SK-N-SH (cell line): ENCODE data around the gene SOBP. TPM values are rescaled to one million over a fixed set of nuclear protein-coding genes. Genes with fewer than 3 reads are reported as not detected.

Experiments
- CTCF ChIA-PET: fragments of 300-600, 350-600 bp; formaldehyde crosslinking; extraction: SDS; loops from one replicate; lab custom pipeline; 2021; lab: Yijun Ruan, JAX
- POLR2A ChIA-PET: fragments of 350-600 bp; sonication (Branson Sonifier 250); formaldehyde crosslinking; extraction: SDS; loops from one replicate; lab custom pipeline; 2020; ENCODE audit warnings: antibody characterized with exemption, inconsistent platforms; lab: Yijun Ruan, JAX
- DNase-seq: peaks from one replicate; pipeline ENCODE4 v3.0.0; 2012
- H2AFZ ChIP-seq: fragments of 200-600 bp; sonication (generic); 2 replicates; pipeline ENCODE4 v1.8.1; 2016; ENCODE audit warnings: antibody characterized with exemption, mild to moderate bottlenecking, low read depth
- H3F3A ChIP-seq: fragments of 200-600 bp; sonication (generic); replicated peaks from 2 replicates; pipeline ENCODE3; 2016; ENCODE audit warnings: antibody characterized with exemption, mild to moderate bottlenecking; ENCODE audit not compliant: insufficient read depth
- H3K27ac ChIP-seq, 2 experiments: fragments of 200-500 bp in 1 of 2; fragments of 200-600 bp in 1 of 2; sonication (Bioruptor generic) in 1 of 2; sonication (generic), shearing (Covaris generic) in 1 of 2; 2 replicates each; pipeline versions ENCODE4 v1.5.1 to v1.6.1; 2014 to 2016; ENCODE audit warnings: low read depth in 2 of 2, inconsistent platforms in 1 of 2, low read length in 1 of 2, mild to moderate bottlenecking in 1 of 2, mixed read lengths in 1 of 2
- H3K27me3 ChIP-seq: fragments of 200-600 bp; sonication (generic), shearing (Covaris generic); 2 replicates; pipeline ENCODE4 v1.6.1; 2016; ENCODE audit warnings: mixed run types; ENCODE audit not compliant: insufficient read depth
- H3K36me3 ChIP-seq, 2 experiments: fragments of 200-500 bp in 1 of 2; fragments of 200-600 bp in 1 of 2; sonication (Bioruptor generic) in 1 of 2; sonication (generic) in 1 of 2; replicated peaks in 1 of 2; 2 replicates each; pipeline versions ENCODE3 to v1.5.1; 2014 to 2016; ENCODE audit warnings: low read length in 1 of 2, mild to moderate bottlenecking in 1 of 2; ENCODE audit not compliant: insufficient read depth in 2 of 2, control insufficient read depth in 1 of 2
- H3K4me1 ChIP-seq, 2 experiments: fragments of 200-500 bp in 1 of 2; fragments of 200-600 bp in 1 of 2; sonication (Bioruptor generic) in 1 of 2; sonication (generic), shearing (Covaris generic) in 1 of 2; 2 replicates each; pipeline versions ENCODE4 v1.5.1 to v1.6.1; 2014 to 2016; ENCODE audit warnings: low read depth in 1 of 2, low read length in 1 of 2, mixed run types in 1 of 2; ENCODE audit not compliant: insufficient read depth in 2 of 2, control insufficient read depth in 1 of 2
- H3K4me2 ChIP-seq: fragments of 200-600 bp; sonication (generic), shearing (Covaris generic); 2 replicates; pipeline ENCODE4 v1.6.1; 2017; ENCODE audit warnings: mixed run types
- H3K4me3 ChIP-seq, 2 experiments: fragments of 200-500 bp in 1 of 2; fragments of 200-600 bp in 1 of 2; sonication (Bioruptor generic) in 1 of 2; sonication (generic), shearing (Covaris generic) in 1 of 2; 2 replicates each; pipeline versions ENCODE4 v1.5.1 to v1.8.1; 2014 to 2016; ENCODE audit warnings: low read depth in 2 of 2, inconsistent platforms in 1 of 2, low read length in 1 of 2, mild to moderate bottlenecking in 1 of 2, mixed read lengths in 1 of 2, moderate library complexity in 1 of 2
- H3K79me2 ChIP-seq: fragments of 200-600 bp; sonication (generic); 2 replicates; pipeline ENCODE4 v1.8.1; 2017; ENCODE audit warnings: mild to moderate bottlenecking; ENCODE audit not compliant: insufficient read depth
- H3K9ac ChIP-seq: fragments of 200-600 bp; sonication (generic); 2 replicates; pipeline ENCODE4 v1.6.1; 2017; ENCODE audit warnings: mixed run types
- H3K9me2 ChIP-seq: fragments of 200-600 bp; sonication (generic); 2 replicates; pipeline ENCODE4 v1.6.1; 2017; ENCODE audit warnings: mixed run types
- H3K9me3 ChIP-seq: fragments of 200-600 bp; sonication (generic); 2 replicates; pipeline ENCODE4 v1.6.1; 2017; ENCODE audit warnings: mixed run types, mild to moderate bottlenecking, moderate library complexity
- H4K20me1 ChIP-seq: fragments of 200-600 bp; sonication (generic); 2 replicates; pipeline ENCODE4 v1.6.1; 2017; ENCODE audit warnings: mild to moderate bottlenecking, mixed run types; ENCODE audit not compliant: insufficient read depth
- EP300 ChIP-seq, 2 experiments: IDR thresholded peaks; 2 replicates each; pipeline versions ENCODE4 v1.4.0 to v1.6.1; 2012; ENCODE audit warnings: borderline replicate concordance in 1 of 2, low read depth in 1 of 2, low read length in 1 of 2
- FOXM1 ChIP-seq: IDR thresholded peaks from 2 replicates; pipeline ENCODE4 v1.4.0; 2012; ENCODE audit warnings: low read depth, mild to moderate bottlenecking
- GATA2 ChIP-seq: sonication (generic); formaldehyde crosslinking; IDR thresholded peaks from 2 replicates; pipeline ENCODE4 v1.5.0; 2020; ENCODE audit warnings: mild to moderate bottlenecking, missing genetic modification reagents
- JUND ChIP-seq: IDR thresholded peaks from 2 replicates; pipeline ENCODE4 v1.4.0; 2012
- MXI1 ChIP-seq: IDR thresholded peaks from 2 replicates; pipeline ENCODE4 v1.6.1; 2012; ENCODE audit warnings: mild to moderate bottlenecking, low read depth, low read length, improper control_type of control experiment
- NFIC ChIP-seq: IDR thresholded peaks from 2 replicates; pipeline ENCODE4 v1.4.0; 2012; ENCODE audit warnings: borderline replicate concordance
- NRF1 ChIP-seq: IDR thresholded peaks from 2 replicates; pipeline ENCODE4 v1.6.1; 2012; ENCODE audit warnings: low read depth, mild to moderate bottlenecking, low read length
- POLR2AphosphoS5 ChIP-seq: IDR thresholded peaks from 2 replicates; pipeline ENCODE4 v1.6.1; 2012; ENCODE audit warnings: low read depth, low read length
- RAD21 ChIP-seq: IDR thresholded peaks from 2 replicates; pipeline ENCODE4 v1.6.1; 2012; ENCODE audit warnings: mild to moderate bottlenecking, low read length
- RCOR1 ChIP-seq: fragments of 150-350 bp; IDR thresholded peaks from 2 replicates; pipeline ENCODE4 v1.6.1; 2017; ENCODE audit warnings: antibody characterized with exemption, low read length
- RFX5 ChIP-seq: IDR thresholded peaks from 2 replicates; pipeline ENCODE4 v1.6.1; 2012; ENCODE audit warnings: mild to moderate bottlenecking, improper control_type of control experiment, low read length
- RXRA ChIP-seq: IDR thresholded peaks from 2 replicates; pipeline ENCODE4 v1.4.0; 2012; ENCODE audit warnings: low read depth, mild to moderate bottlenecking, borderline replicate concordance
- SMC3 ChIP-seq: IDR thresholded peaks from 2 replicates; pipeline ENCODE4 v1.6.1; 2012; ENCODE audit warnings: low read depth, low read length, improper control_type of control experiment
- TEAD4 ChIP-seq: IDR thresholded peaks from 2 replicates; pipeline ENCODE4 v1.4.0; 2012; ENCODE audit warnings: mild to moderate bottlenecking, borderline replicate concordance; ENCODE audit not compliant: insufficient read depth
- YY1 ChIP-seq: IDR thresholded peaks from 2 replicates; pipeline ENCODE4 v1.4.0; 2012; ENCODE audit warnings: low read depth, mild to moderate bottlenecking
- WGBS: methylation state at CpG from one replicate; pipeline ENCODE4 v1.1.6; 2017; ENCODE audit warnings: low lambda C conversion rate; 5-methylcytosine and 5-hydroxymethylcytosine counted together
- polyA plus RNA-seq, 3 experiments: library from polyadenylated mRNA; depleted of rRNA; stranded (reverse); fragments of >200 nt; gene quantifications; 2 replicates each; pipeline ENCODE4 v1.2.3, GENCODE V29; 2012
- TF ChIP-seq, protein P1 (sequence below): IDR thresholded peaks from 2 replicates; pipeline ENCODE4; 2012
- TF ChIP-seq, protein P2 (sequence below): IDR thresholded peaks from 2 replicates; pipeline ENCODE4 v1.4.0; 2012; ENCODE audit warnings: low read depth
- TF ChIP-seq, protein P3 (sequence below): fragments of 150-350 bp; IDR thresholded peaks from 2 replicates; pipeline ENCODE4 v1.6.1; 2016; ENCODE audit warnings: mild to moderate bottlenecking, low read depth, low read length
- TF ChIP-seq, protein P4 (sequence below): IDR thresholded peaks from 2 replicates; pipeline ENCODE4 v1.6.1; 2012; ENCODE audit warnings: mild to moderate bottlenecking, low read depth, low read length, moderate library complexity
- TF ChIP-seq, protein P5 (sequence below): fragments of 150-350 bp; IDR thresholded peaks from 2 replicates; pipeline ENCODE4 v1.6.1; 2017; ENCODE audit warnings: antibody characterized with exemption, low read length, low read depth, borderline replicate concordance
- TF ChIP-seq, protein P6 (sequence below): IDR thresholded peaks from 2 replicates; pipeline ENCODE4 v1.4.0; 2012; ENCODE audit warnings: low read depth, borderline replicate concordance

Gene SOBP
- polyA plus RNA-seq, 1 of the 3 experiments (the other 2 are of a cell fraction), result 0.61 TPM

DNA sequence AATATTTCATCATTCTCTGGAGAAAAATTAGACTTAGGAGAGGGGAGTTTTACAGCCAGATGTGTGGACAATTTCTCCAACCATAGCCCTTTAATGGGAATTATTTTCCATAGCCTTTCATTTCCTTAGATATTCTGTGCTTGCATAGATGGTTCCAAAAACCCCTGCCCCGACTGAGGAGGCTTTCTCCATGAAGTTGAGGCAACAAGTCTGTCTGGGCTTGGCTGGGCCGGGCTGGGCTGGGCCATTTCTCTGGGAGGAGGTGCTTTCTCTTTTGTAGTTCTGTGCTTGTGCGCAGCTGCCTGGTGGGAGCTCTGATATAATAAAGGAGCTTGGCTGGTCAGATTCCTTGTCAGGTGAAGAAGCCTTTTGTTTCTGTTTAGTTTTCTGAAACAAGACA lies 71.4 kb downstream of the SOBP start (continued):
- no peak for TF ChIP-seq RFX5

DNA sequence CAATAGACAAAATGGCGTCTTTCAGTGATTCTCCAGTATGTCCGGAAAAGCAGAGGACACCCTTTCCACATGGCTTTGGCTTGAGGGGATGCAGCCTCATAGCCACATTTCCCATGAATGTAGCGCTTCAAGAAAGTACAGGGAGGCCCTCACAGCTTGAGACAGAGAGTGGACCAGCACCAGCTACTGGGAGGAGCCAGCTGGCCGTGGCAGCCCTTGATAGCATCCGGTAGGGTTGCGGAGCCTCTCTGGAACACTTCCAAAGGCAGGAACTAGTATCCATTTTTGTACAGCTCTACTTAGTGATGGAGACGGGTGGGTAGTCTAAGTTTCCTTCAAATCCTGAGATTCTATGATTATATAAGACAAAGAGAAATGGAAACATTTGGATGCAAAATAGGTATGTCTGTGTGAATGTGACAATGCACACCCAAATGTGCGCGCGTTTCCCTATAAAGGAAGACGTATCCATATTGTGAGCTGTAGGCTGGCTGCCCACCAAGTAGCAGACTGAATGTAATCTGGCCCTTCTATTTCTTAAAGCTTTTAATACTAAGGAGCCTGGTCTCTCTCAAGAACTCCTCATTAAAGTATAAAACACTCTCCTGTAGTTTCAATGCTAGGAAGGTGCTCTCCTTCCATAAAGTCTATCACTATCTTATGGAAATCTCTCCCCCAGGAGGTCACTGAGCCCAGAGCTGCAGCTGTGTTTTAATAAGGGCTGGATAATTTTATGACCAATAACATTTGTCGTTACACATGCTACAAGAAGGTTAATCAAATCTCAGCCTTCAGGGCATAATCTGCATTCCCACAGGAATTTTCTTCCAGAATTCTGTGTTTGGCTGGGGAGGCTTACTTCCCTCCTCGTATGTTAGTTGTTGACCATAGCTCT lies 74.0 kb downstream of the SOBP start:
- CTCF ChIA-PET, result interaction anchor here (0.6 to 1.3 kb wide), 5 partner anchors 11 to 246 kb away, joined by 3 to 5 read pairs (median 3); no protein-coding TSS in a partner anchor
- TF ChIP-seq NRF1, result no peak
- TF ChIP-seq, protein P1, sequence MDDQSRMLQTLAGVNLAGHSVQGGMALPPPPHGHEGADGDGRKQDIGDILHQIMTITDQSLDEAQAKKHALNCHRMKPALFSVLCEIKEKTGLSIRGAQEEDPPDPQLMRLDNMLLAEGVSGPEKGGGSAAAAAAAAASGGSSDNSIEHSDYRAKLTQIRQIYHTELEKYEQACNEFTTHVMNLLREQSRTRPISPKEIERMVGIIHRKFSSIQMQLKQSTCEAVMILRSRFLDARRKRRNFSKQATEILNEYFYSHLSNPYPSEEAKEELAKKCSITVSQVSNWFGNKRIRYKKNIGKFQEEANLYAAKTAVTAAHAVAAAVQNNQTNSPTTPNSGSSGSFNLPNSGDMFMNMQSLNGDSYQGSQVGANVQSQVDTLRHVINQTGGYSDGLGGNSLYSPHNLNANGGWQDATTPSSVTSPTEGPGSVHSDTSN, result no peak
- TF ChIP-seq JUND, result no peak
- TF ChIP-seq TEAD4, result no peak
- peak; percentile 72 for TF ChIP-seq GATA2
- no peak for TF ChIP-seq RFX5
- TF ChIP-seq, protein P2, sequence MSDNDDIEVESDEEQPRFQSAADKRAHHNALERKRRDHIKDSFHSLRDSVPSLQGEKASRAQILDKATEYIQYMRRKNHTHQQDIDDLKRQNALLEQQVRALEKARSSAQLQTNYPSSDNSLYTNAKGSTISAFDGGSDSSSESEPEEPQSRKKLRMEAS, result no peak
- TF ChIP-seq EP300 (IDR thresholded peaks at IDR 0.05; ENCODE audit: borderline replicate concordance in 1 of 2, low read depth in 1 of 2, low read length in 1 of 2), result peak in 1 of 2 experiments; percentile 80; a peak in 2 of 4 replicates
- no peak for TF ChIP-seq FOXM1
- TF ChIP-seq, protein P3, sequence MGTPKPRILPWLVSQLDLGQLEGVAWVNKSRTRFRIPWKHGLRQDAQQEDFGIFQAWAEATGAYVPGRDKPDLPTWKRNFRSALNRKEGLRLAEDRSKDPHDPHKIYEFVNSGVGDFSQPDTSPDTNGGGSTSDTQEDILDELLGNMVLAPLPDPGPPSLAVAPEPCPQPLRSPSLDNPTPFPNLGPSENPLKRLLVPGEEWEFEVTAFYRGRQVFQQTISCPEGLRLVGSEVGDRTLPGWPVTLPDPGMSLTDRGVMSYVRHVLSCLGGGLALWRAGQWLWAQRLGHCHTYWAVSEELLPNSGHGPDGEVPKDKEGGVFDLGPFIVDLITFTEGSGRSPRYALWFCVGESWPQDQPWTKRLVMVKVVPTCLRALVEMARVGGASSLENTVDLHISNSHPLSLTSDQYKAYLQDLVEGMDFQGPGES, result no peak
- TF ChIP-seq RXRA, result no peak
- peak; percentile 89 for TF ChIP-seq RCOR1
- TF ChIP-seq POLR2AphosphoS5, result no peak
- TF ChIP-seq MXI1, result no peak
- TF ChIP-seq, protein P4, sequence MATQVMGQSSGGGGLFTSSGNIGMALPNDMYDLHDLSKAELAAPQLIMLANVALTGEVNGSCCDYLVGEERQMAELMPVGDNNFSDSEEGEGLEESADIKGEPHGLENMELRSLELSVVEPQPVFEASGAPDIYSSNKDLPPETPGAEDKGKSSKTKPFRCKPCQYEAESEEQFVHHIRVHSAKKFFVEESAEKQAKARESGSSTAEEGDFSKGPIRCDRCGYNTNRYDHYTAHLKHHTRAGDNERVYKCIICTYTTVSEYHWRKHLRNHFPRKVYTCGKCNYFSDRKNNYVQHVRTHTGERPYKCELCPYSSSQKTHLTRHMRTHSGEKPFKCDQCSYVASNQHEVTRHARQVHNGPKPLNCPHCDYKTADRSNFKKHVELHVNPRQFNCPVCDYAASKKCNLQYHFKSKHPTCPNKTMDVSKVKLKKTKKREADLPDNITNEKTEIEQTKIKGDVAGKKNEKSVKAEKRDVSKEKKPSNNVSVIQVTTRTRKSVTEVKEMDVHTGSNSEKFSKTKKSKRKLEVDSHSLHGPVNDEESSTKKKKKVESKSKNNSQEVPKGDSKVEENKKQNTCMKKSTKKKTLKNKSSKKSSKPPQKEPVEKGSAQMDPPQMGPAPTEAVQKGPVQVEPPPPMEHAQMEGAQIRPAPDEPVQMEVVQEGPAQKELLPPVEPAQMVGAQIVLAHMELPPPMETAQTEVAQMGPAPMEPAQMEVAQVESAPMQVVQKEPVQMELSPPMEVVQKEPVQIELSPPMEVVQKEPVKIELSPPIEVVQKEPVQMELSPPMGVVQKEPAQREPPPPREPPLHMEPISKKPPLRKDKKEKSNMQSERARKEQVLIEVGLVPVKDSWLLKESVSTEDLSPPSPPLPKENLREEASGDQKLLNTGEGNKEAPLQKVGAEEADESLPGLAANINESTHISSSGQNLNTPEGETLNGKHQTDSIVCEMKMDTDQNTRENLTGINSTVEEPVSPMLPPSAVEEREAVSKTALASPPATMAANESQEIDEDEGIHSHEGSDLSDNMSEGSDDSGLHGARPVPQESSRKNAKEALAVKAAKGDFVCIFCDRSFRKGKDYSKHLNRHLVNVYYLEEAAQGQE, result no peak
- TF ChIP-seq NFIC, result no peak
- TF ChIP-seq, protein P5, sequence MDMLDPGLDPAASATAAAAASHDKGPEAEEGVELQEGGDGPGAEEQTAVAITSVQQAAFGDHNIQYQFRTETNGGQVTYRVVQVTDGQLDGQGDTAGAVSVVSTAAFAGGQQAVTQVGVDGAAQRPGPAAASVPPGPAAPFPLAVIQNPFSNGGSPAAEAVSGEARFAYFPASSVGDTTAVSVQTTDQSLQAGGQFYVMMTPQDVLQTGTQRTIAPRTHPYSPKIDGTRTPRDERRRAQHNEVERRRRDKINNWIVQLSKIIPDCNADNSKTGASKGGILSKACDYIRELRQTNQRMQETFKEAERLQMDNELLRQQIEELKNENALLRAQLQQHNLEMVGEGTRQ, result no peak
- TF ChIP-seq SMC3, result no peak
- no peak for TF ChIP-seq RAD21
- TF ChIP-seq, protein P6, sequence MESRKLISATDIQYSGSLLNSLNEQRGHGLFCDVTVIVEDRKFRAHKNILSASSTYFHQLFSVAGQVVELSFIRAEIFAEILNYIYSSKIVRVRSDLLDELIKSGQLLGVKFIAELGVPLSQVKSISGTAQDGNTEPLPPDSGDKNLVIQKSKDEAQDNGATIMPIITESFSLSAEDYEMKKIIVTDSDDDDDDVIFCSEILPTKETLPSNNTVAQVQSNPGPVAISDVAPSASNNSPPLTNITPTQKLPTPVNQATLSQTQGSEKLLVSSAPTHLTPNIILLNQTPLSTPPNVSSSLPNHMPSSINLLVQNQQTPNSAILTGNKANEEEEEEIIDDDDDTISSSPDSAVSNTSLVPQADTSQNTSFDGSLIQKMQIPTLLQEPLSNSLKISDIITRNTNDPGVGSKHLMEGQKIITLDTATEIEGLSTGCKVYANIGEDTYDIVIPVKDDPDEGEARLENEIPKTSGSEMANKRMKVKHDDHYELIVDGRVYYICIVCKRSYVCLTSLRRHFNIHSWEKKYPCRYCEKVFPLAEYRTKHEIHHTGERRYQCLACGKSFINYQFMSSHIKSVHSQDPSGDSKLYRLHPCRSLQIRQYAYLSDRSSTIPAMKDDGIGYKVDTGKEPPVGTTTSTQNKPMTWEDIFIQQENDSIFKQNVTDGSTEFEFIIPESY, result no peak
- no peak for TF ChIP-seq YY1

More for the DNA sequence above, 74.0 kb downstream of the SOBP start:
- peaks cover 0 to 37% of the 10 kb centered on the region in 2 experiments; a peak in 2 of 4 replicates for H3K4me1 ChIP-seq
- peak overlapping the region in 1 of 2 experiments; percentile 73; a peak in 2 of 4 replicates for H3K27ac ChIP-seq
- H2AFZ ChIP-seq, result no peak overlapping the region
- H3K4me2 ChIP-seq, result no peak overlapping the region
- 73% methylated on average over 13 of the region's 13 CpGs for WGBS
- no peaks in the 10 kb centered on the region for H3K9me2 ChIP-seq
- no peaks in the 10 kb centered on the region for H3F3A ChIP-seq
- no peaks in the 10 kb centered on the region for H3K79me2 ChIP-seq
- no peak overlapping the region for H3K9ac ChIP-seq
- no peaks in the 10 kb centered on the region for H3K9me3 ChIP-seq
- no peaks in the 10 kb centered on the region for H4K20me1 ChIP-seq
- peak; percentile 47 for DNase-seq
- POLR2A ChIA-PET, result interaction anchor here (1.2 to 1.6 kb wide), 3 partner anchors 9 to 75 kb away, joined by 3 to 5 read pairs (median 4); no protein-coding TSS in a partner anchor
- no peaks in the 10 kb centered on the region for H3K27me3 ChIP-seq
- no peak overlapping the region for H3K4me3 ChIP-seq
- no peaks in the 10 kb centered on the region for H3K36me3 ChIP-seq
